Measurements from ENCODE around the gene KIF17. TPM values are rescaled to one million over a fixed set of nuclear protein-coding genes. Genes with fewer than 3 reads are reported as not detected.

The KIF17 gene
- total RNA-seq, 1 experiment from 2014 or later, result 5.1 TPM

DNA sequence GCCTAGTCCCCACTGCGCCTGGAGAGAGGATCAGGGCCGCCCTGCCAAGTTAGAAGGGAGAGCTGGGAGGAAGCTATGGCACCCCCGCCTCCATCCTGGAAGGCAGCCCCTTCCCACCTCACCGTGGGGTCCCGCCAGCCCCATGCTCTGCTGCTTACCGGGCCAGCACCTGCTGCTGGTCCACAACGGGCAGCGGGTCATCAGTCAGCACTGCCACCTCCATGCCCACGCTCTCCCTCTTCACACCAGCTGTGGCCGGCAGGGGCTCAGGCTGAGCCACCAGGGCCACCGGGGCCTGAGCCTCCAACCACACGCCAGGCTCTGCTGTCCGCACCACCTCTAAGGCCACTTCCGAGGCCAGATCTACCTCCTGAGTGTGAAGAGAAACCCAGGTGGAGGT is 33.2 kb downstream of the KIF17 start:
- no peak overlapping the region for H4K8ac ChIP-seq (replicated peaks; ENCODE audit: insufficient read length, low read depth, low read length)
- no peak overlapping the region for H2BK120ac ChIP-seq (ENCODE audit: low read depth, low read length, poor library complexity, severe bottlenecking)
- no peak overlapping the region for H3K56ac ChIP-seq (ENCODE audit: insufficient read length, low read depth, low read length)
- peak overlapping the region in 2 of 3 experiments; percentile 35 to 37; a peak in 1 of 7 replicates for H3K27ac Mint-ChIP-seq
- H3K18ac ChIP-seq (ENCODE audit: insufficient read length, low read depth, low read length), result no peak overlapping the region
- no peak overlapping the region for H2BK5ac ChIP-seq (ENCODE audit: insufficient read length, low read length)
- no peak overlapping the region for H3K23ac ChIP-seq (ENCODE audit: insufficient read length, low read depth, low read length)
- no peak overlapping the region for H3K4ac ChIP-seq (ENCODE audit: low read depth, low read length)
- H2BK20ac ChIP-seq (ENCODE audit: low read depth, low read length, poor library complexity, severe bottlenecking), result no peak overlapping the region
- H4K5ac ChIP-seq (ENCODE audit: insufficient read length, low read depth, low read length), result no peak overlapping the region
- no peak overlapping the region for H3K9ac ChIP-seq (ENCODE audit: extremely low read depth, insufficient read length, low read length)
- no peak overlapping the region for H3K27ac ChIP-seq (ENCODE audit: insufficient read length, low read depth, low read length)
- H3K23me2 ChIP-seq (ENCODE audit: insufficient read length, low read depth, low read length, poor library complexity, severe bottlenecking), result no peaks in the 10 kb centered on the region
- H3K4me2 ChIP-seq (ENCODE audit: insufficient read depth, insufficient read length, low read length), result no peak overlapping the region
- H3K36me3 Mint-ChIP-seq (ENCODE audit: insufficient read depth in 1 of 3, low read depth in 3 of 3), result peaks cover 0 to 23% (median 6%) of the 10 kb centered on the region in 3 experiments; a peak in 5 of 7 replicates
- no peaks in the 10 kb centered on the region for H3K79me1 ChIP-seq (ENCODE audit: insufficient read depth, low read depth, low read length, poor library complexity, severe bottlenecking)
- TF ChIP-seq, protein P1, sequence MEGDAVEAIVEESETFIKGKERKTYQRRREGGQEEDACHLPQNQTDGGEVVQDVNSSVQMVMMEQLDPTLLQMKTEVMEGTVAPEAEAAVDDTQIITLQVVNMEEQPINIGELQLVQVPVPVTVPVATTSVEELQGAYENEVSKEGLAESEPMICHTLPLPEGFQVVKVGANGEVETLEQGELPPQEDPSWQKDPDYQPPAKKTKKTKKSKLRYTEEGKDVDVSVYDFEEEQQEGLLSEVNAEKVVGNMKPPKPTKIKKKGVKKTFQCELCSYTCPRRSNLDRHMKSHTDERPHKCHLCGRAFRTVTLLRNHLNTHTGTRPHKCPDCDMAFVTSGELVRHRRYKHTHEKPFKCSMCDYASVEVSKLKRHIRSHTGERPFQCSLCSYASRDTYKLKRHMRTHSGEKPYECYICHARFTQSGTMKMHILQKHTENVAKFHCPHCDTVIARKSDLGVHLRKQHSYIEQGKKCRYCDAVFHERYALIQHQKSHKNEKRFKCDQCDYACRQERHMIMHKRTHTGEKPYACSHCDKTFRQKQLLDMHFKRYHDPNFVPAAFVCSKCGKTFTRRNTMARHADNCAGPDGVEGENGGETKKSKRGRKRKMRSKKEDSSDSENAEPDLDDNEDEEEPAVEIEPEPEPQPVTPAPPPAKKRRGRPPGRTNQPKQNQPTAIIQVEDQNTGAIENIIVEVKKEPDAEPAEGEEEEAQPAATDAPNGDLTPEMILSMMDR (conservative IDR thresholded peaks at IDR 0.05), result no peak
- H3K9me3 Mint-ChIP-seq, result no peaks in the 10 kb centered on the region
- no peak for DNase-seq
- H2AK5ac ChIP-seq (ENCODE audit: insufficient read length, low read length), result no peak overlapping the region
- no peak overlapping the region for H3T11ph ChIP-seq (ENCODE audit: low read length)
- no peaks in the 10 kb centered on the region; the same call in 1 of the 2 replicates for H3K27me3 Mint-ChIP-seq (ENCODE audit: low read depth)
- WGBS (ENCODE audit: extremely low coverage, insufficient read length, low lambda C conversion rate), result no CpG with 5 or more reads among the region's 14 CpGs
- H4K91ac ChIP-seq (ENCODE audit: insufficient read length, low read depth, low read length), result no peak overlapping the region
- no peaks in the 10 kb centered on the region for H3K27me3 ChIP-seq (ENCODE audit: insufficient read depth, low read length)
- H3K4me3 Mint-ChIP-seq, result no peak overlapping the region
- peaks cover 3% of the 10 kb centered on the region in 2 experiments; a peak in 2 of 4 replicates for H3K4me1 Mint-ChIP-seq
- no peaks in the 10 kb centered on the region for H3K4me1 ChIP-seq (ENCODE audit: insufficient read depth, low read length)
- no peaks in the 10 kb centered on the region for H3K9me3 ChIP-seq (ENCODE audit: control insufficient read depth, low read depth, low read length)
- H4K20me1 ChIP-seq (ENCODE audit: control insufficient read depth, insufficient read depth, insufficient read length), result no peaks in the 10 kb centered on the region
- H3K79me2 ChIP-seq (ENCODE audit: insufficient read depth, low read length), result no peaks in the 10 kb centered on the region
- H3K14ac ChIP-seq (ENCODE audit: insufficient read depth, low read length), result no peak overlapping the region
- H2AFZ ChIP-seq (ENCODE audit: low read length), result no peak overlapping the region
- no peak overlapping the region for H2BK15ac ChIP-seq (ENCODE audit: low read depth, low read length)
- no peak overlapping the region for H2BK12ac ChIP-seq (ENCODE audit: insufficient read length, low read depth, low read length)

Data from H9 (cell line).